HEK293 (cell line): ENCODE data around the gene GSC2.

Source experiments
- CTCF ChIA-PET: fragments of 350-600 bp; formaldehyde crosslinking; extraction: SDS; loops from one replicate; lab custom pipeline; 2021; ENCODE audit warnings: antibody characterized with exemption; lab: Yijun Ruan, JAX
- POLR2A ChIA-PET: fragments of 300-600 bp; formaldehyde crosslinking; extraction: SDS; loops from one replicate; lab custom pipeline; 2020; ENCODE audit warnings: antibody characterized with exemption, inconsistent platforms; lab: Yijun Ruan, JAX
- H3K27ac ChIP-seq: fragments of 200-500 bp; sonication (Bioruptor generic); 2 replicates; pipeline ENCODE4 v1.5.1; 2014; ENCODE audit warnings: low read depth, low read length, control low read depth, inconsistent platforms; ENCODE audit errors: extremely low read depth
- H3K36me3 ChIP-seq, 2 experiments: fragments of 200-500 bp in 1 of 2; sonication (Bioruptor generic) in 1 of 2; 1 replicate in 1 of 2; 2 replicates in 1 of 2; pipeline ENCODE4 v1.5.1; 2014 to 2017; ENCODE audit warnings: inconsistent platforms in 2 of 2, low read length in 2 of 2; ENCODE audit not compliant: control insufficient read depth in 2 of 2, insufficient read depth in 1 of 2
- H3K4me1 ChIP-seq: fragments of 200-500 bp; sonication (Bioruptor generic); 2 replicates; pipeline ENCODE4 v1.5.1; 2014; ENCODE audit warnings: mild to moderate bottlenecking, low read length, inconsistent platforms; ENCODE audit not compliant: control insufficient read depth, insufficient read depth
- H3K4me3 ChIP-seq: 2 replicates; pipeline ENCODE4 v1.5.1; 2011; ENCODE audit warnings: low read depth, mild to moderate bottlenecking, control low read depth, low read length, moderate library complexity
- H3K9me3 ChIP-seq: fragments of 200-500 bp; sonication (Bioruptor generic); 2 replicates; pipeline ENCODE4 v1.5.1; 2014; ENCODE audit warnings: low read depth, low read length, inconsistent platforms; ENCODE audit not compliant: control insufficient read depth, insufficient read depth
- CTCF ChIP-seq: fragments of 450-650 bp; formaldehyde crosslinking; IDR thresholded peaks from 2 replicates; pipeline ENCODE4 v1.5.1; 2016; ENCODE audit warnings: missing biosample characterization, missing genetic modification characterization
- PRDM4 ChIP-seq: fragments of 450-650 bp; formaldehyde crosslinking; IDR thresholded peaks from 2 replicates; pipeline ENCODE4 v1.5.1; 2017; ENCODE audit warnings: missing biosample characterization, missing genetic modification characterization
- REPIN1 ChIP-seq: fragments of 450-650 bp; formaldehyde crosslinking; IDR thresholded peaks from 2 replicates; pipeline ENCODE4 v1.5.1; 2017; ENCODE audit warnings: missing biosample characterization, missing genetic modification characterization, low read depth
- YY1 ChIP-seq: fragments of 450-650 bp; formaldehyde crosslinking; IDR thresholded peaks from 2 replicates; pipeline ENCODE4 v1.5.1; 2018; ENCODE audit warnings: missing biosample characterization, missing genetic modification characterization
- ZBTB17 ChIP-seq: fragments of 450-650 bp; formaldehyde crosslinking; IDR thresholded peaks from 2 replicates; pipeline ENCODE4 v1.5.1; 2016; ENCODE audit warnings: missing biosample characterization, missing genetic modification characterization
- ZBTB20 ChIP-seq: fragments of 450-650 bp; formaldehyde crosslinking; IDR thresholded peaks from 2 replicates; pipeline ENCODE4 v1.5.1; 2016; ENCODE audit warnings: missing biosample characterization, missing genetic modification characterization
- ZBTB44 ChIP-seq: fragments of 450-650 bp; IDR thresholded peaks from 2 replicates; pipeline ENCODE4 v1.5.1; 2018; ENCODE audit warnings: missing biosample characterization, mild to moderate bottlenecking, missing genetic modification characterization
- ZNF121 ChIP-seq: fragments of 450-650 bp; formaldehyde crosslinking; IDR thresholded peaks from 2 replicates; pipeline ENCODE4 v1.5.1; 2016; ENCODE audit warnings: missing biosample characterization, missing genetic modification characterization
- ZNF2 ChIP-seq: fragments of 450-650 bp; formaldehyde crosslinking; IDR thresholded peaks from 2 replicates; pipeline ENCODE4 v1.5.1; 2016; ENCODE audit warnings: missing biosample characterization, missing genetic modification characterization
- ZNF214 ChIP-seq: fragments of 450-650 bp; formaldehyde crosslinking; IDR thresholded peaks from 2 replicates; pipeline ENCODE4 v1.5.1; 2017; ENCODE audit warnings: missing biosample characterization, mild to moderate bottlenecking, missing genetic modification characterization, borderline replicate concordance
- ZNF266 ChIP-seq: fragments of 450-650 bp; formaldehyde crosslinking; IDR thresholded peaks from 2 replicates; pipeline ENCODE4 v1.5.1; 2016; ENCODE audit warnings: missing biosample characterization, missing genetic modification characterization, low read depth
- ZNF274 ChIP-seq, 2 experiments: fragments of 200-500 bp in 1 of 2; fragments of 450-650 bp in 1 of 2; sonication (Bioruptor generic) in 1 of 2; formaldehyde crosslinking in 1 of 2; IDR thresholded peaks; 2 replicates each; pipeline versions ENCODE4 v1.5.1 to v1.6.1; 2014 to 2016; ENCODE audit warnings: borderline replicate concordance in 1 of 2, inconsistent platforms in 1 of 2, low read length in 1 of 2, missing biosample characterization in 1 of 2, missing genetic modification characterization in 1 of 2
- ZNF280D ChIP-seq: fragments of 450-650 bp; formaldehyde crosslinking; IDR thresholded peaks from 2 replicates; pipeline ENCODE4 v1.5.1; 2016; ENCODE audit warnings: missing biosample characterization, missing genetic modification characterization
- ZNF391 ChIP-seq: fragments of 450-650 bp; formaldehyde crosslinking; IDR thresholded peaks from 2 replicates; pipeline ENCODE4 v1.5.1; 2016; ENCODE audit warnings: low read depth, missing biosample characterization, missing genetic modification characterization, borderline replicate concordance
- ZNF558 ChIP-seq: fragments of 450-650 bp; formaldehyde crosslinking; IDR thresholded peaks from 2 replicates; pipeline ENCODE4 v1.5.1; 2016; ENCODE audit warnings: missing biosample characterization, missing genetic modification characterization
- ZNF560 ChIP-seq: fragments of 450-650 bp; formaldehyde crosslinking; IDR thresholded peaks from 2 replicates; pipeline ENCODE4 v1.5.1; 2017; ENCODE audit warnings: missing biosample characterization, missing genetic modification characterization, borderline replicate concordance
- ZNF654 ChIP-seq: fragments of 450-650 bp; formaldehyde crosslinking; IDR thresholded peaks from 2 replicates; pipeline ENCODE4 v1.5.1; 2016; ENCODE audit warnings: low read depth, missing biosample characterization, missing genetic modification characterization
- ZNF792 ChIP-seq: fragments of 450-650 bp; formaldehyde crosslinking; IDR thresholded peaks from 2 replicates; pipeline ENCODE4 v1.5.1; 2016; ENCODE audit warnings: missing biosample characterization, missing genetic modification characterization
- ZXDB ChIP-seq: fragments of 450-650 bp; formaldehyde crosslinking; IDR thresholded peaks from 2 replicates; pipeline ENCODE4 v1.5.1; 2016; ENCODE audit warnings: missing biosample characterization, missing genetic modification characterization
- TF ChIP-seq, protein P1 (sequence below): fragments of 450-650 bp; formaldehyde crosslinking; IDR thresholded peaks from 2 replicates; pipeline ENCODE4 v1.5.1; 2016; ENCODE audit warnings: missing biosample characterization, missing genetic modification characterization, low read depth

Gene GSC2

DNA sequence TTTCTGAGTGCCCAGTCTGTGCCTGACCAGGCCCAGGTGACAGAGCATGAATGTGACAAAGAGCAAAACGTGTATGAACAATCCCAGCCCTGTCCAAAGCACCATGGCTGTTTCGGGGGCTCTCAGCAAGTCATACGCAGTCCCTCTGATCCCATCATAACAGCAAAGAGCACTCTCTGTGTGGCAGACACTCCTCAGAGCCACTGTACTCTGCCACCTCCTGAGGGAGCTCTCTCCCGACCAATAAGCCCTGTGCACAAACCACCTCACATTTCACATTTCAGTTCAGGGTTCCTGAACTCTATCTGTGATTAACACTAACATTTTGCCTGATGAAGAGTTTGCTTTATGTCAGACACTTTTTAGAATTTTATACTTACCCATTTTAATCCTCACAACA, 34.5 kb downstream of the GSC2 start:
- no peak for TF ChIP-seq YY1 (tag by site-specific recombination)
- no peak for TF ChIP-seq ZXDB (tag by site-specific recombination)
- peak; percentile 48 for TF ChIP-seq ZNF654 (tag by site-specific recombination)
- TF ChIP-seq ZNF558 (tag by site-specific recombination): no peak
- TF ChIP-seq ZNF121: no peak
- TF ChIP-seq CTCF (tag by site-specific recombination): 0 out of 2 replicates have a peak, but pooled peaks have one; percentile 35
- no peak for TF ChIP-seq ZNF274 (IDR thresholded peaks at IDR 0.05; ENCODE audit: low read length)
- no peak for TF ChIP-seq ZNF274 (tag by site-specific recombination; IDR thresholded peaks at IDR 0.05; ENCODE audit: borderline replicate concordance)
- TF ChIP-seq, protein P1, sequence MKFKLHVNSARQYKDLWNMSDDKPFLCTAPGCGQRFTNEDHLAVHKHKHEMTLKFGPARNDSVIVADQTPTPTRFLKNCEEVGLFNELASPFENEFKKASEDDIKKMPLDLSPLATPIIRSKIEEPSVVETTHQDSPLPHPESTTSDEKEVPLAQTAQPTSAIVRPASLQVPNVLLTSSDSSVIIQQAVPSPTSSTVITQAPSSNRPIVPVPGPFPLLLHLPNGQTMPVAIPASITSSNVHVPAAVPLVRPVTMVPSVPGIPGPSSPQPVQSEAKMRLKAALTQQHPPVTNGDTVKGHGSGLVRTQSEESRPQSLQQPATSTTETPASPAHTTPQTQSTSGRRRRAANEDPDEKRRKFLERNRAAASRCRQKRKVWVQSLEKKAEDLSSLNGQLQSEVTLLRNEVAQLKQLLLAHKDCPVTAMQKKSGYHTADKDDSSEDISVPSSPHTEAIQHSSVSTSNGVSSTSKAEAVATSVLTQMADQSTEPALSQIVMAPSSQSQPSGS (tag by site-specific recombination): no peak
- TF ChIP-seq ZNF560 (tag by site-specific recombination): no peak
- TF ChIP-seq ZBTB17 (tag by site-specific recombination): peak; percentile 33; the same call in 1 of the 2 replicates
- TF ChIP-seq ZBTB20: no peak
- TF ChIP-seq ZNF280D (tag by site-specific recombination): no peak

DNA sequence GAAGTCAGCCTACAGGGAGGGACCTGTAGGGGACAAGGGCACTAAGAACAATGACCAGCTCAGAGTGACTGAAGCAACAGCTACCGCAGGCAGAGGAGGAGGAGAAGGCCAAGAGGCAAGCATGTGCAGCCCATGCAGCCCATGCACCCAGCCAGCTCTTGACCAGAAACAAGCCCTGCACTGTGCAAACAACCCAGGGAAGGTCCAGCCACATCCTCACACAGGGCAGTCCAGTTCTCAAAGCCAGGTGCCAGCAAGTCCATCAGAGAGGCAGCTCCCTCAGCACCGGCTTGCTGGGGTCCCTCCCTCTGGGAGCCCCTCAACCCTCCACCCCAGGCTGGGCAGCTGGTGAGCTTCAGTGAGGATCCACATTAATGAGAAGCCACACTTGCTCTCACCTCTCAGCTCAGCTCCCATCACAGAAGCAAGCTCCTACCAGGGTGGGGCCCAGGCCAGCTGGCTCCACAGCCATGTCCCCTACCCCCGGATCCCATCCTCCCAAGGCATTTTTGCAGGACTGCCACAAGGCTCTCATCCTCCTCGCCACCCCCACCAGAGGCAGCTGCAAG, 35.0 kb downstream of the GSC2 start:
- Histone ChIP-seq H3K9me3 (no peaks in the 10 kb centered on the region), H3K36me3 (peaks cover 0 to 42% of the 10 kb centered on the region in 2 experiments; a peak in 1 of 3 replicates), H3K4me1 (no peaks in the 10 kb centered on the region), H3K4me3 (no peak overlapping the region), H3K27ac (no peak overlapping the region)
- CTCF ChIA-PET: interaction anchor here (0.5 to 1.9 kb wide), 8 partner anchors 9 to 615 kb away, joined by 3 to 10 read pairs (median 4); partner anchors contain the start of gene ESS2
- POLR2A ChIA-PET: interaction anchor here (0.5 to 1.2 kb wide), 2 partner anchors 29 to 64 kb away, joined by 5 to 8 read pairs; partner anchors contain the start of gene ESS2
- no peak for TF ChIP-seq CTCF (tag by site-specific recombination)
- no peak for TF ChIP-seq REPIN1
- no peak for TF ChIP-seq PRDM4 (tag by site-specific recombination)
- no peak for TF ChIP-seq ZNF792 (tag by site-specific recombination)
- TF ChIP-seq ZNF266: no peak
- no peak for TF ChIP-seq ZNF2
- TF ChIP-seq ZNF391: no peak
- TF ChIP-seq ZBTB44 (tag by site-specific recombination): no peak
- TF ChIP-seq ZNF214 (tag by site-specific recombination): no peak

More for the DNA sequence above, 34.5 kb downstream of the GSC2 start:
- H3K36me3 ChIP-seq: peaks cover 0 to 46% of the 10 kb centered on the region in 2 experiments; a peak in 1 of 3 replicates
- no peaks in the 10 kb centered on the region for H3K9me3 ChIP-seq
- no peak overlapping the region for H3K27ac ChIP-seq
- ChIA-PET POLR2A (interaction anchor here (0.9 to 1.2 kb wide), 2 partner anchors 29 to 61 kb away, joined by 3 to 5 read pairs; partner anchors contain the start of gene ESS2), CTCF (interaction anchor here (0.6 to 1.9 kb wide), 9 partner anchors 9 to 614 kb away, joined by 3 to 10 read pairs (median 3); partner anchors contain the start of gene ESS2)
- H3K4me1 ChIP-seq: no peaks in the 10 kb centered on the region
- no peak overlapping the region for H3K4me3 ChIP-seq
